Activated CD8-positive, alpha-beta memory T cell treated with anti-CD3 and anti-CD28 coated beads, Interleukin-2, amount 50 U/mL, for 1 hour (primary cell): ENCODE measurements around the gene ST7.

Experiments
- DNase-seq: peaks from one replicate; pipeline ENCODE4 v3.0.0-alpha.2; 2020; ENCODE audit errors: extremely low read depth

The ST7 gene

GRCh38 chr7:117008886-117009531, 55.7 kb downstream of the ST7 start:
- DNase-seq: no peak

- DNase-seq: no peak
Measured at GRCh38 chr7:117009705-117010361, 56.5 kb downstream of the ST7 start.

- no peak for DNase-seq
Measured at GRCh38 chr7:117010375-117011133, 57.3 kb downstream of the ST7 start.

GRCh38 chr7:117011419-117012260, 58.3 kb downstream of the ST7 start:
- DNase-seq: no peak

- no peak for DNase-seq
Measured at GRCh38 chr7:117012284-117012683, 59.0 kb downstream of the ST7 start.

- DNase-seq: no peak
Measured at GRCh38 chr7:117012696-117013095, 59.4 kb downstream of the ST7 start.

- DNase-seq: no peak
Measured at GRCh38 chr7:117014099-117014656, 60.9 kb downstream of the ST7 start.

- no peak for DNase-seq
Measured at GRCh38 chr7:117014673-117015133, 61.4 kb downstream of the ST7 start.

- no peak for DNase-seq
Measured at GRCh38 chr7:117015258-117016184, 62.2 kb downstream of the ST7 start.

GRCh38 chr7:117017017-117017451, 63.7 kb downstream of the ST7 start:
- no peak for DNase-seq

- no peak for DNase-seq
Measured at GRCh38 chr7:117017702-117018266, 64.5 kb downstream of the ST7 start.

GRCh38 chr7:117018713-117019112, 65.4 kb downstream of the ST7 start:
- DNase-seq: no peak

- no peak for DNase-seq
Measured at GRCh38 chr7:117019287-117019686, 66.0 kb downstream of the ST7 start.

GRCh38 chr7:117019786-117020590, 66.7 kb downstream of the ST7 start:
- DNase-seq: no peak

- no peak for DNase-seq
Measured at GRCh38 chr7:117020591-117020973, 67.3 kb downstream of the ST7 start.

- no peak for DNase-seq
Measured at GRCh38 chr7:117021366-117021765, 68.1 kb downstream of the ST7 start.

GRCh38 chr7:117021986-117022385, 68.7 kb downstream of the ST7 start:
- no peak for DNase-seq

GRCh38 chr7:117023325-117023854, 70.1 kb downstream of the ST7 start:
- DNase-seq: no peak

- DNase-seq: no peak
Measured at GRCh38 chr7:117024811-117025210, 71.5 kb downstream of the ST7 start.
